Adrenal gland (tissue), 19 donors: ENCODE measurements around the gene CPNE9. TPM values are rescaled to one million over a fixed set of nuclear protein-coding genes. Genes with fewer than 3 reads are reported as not detected.

Source experiments
- DNase-seq, 7 donors: peaks; one replicate each; pipeline ENCODE4 v3.0.0-alpha.2; 2019 to 2020
- H3K27ac ChIP-seq, 5 donors: fragments of 200-600 bp; sonication (generic) in 4 of 5; 1 replicate in 3 of 5; 2 replicates in 2 of 5; pipeline versions ENCODE4 v1.5.1 to v1.8.0; 2016 to 2020; ENCODE audit warnings: mild to moderate bottlenecking in 1 of 5
- H3K27me3 ChIP-seq: fragments of 200-600 bp; 2 replicates; pipeline ENCODE4 v1.8.0; 2021
- H3K36me3 ChIP-seq, 2 donors: fragments of 200-600 bp; replicated peaks in 1 of 2; 1 replicate in 1 of 2; 2 replicates in 1 of 2; pipeline versions ENCODE4 v1.5.1 to v1.8.0; 2018 to 2022
- H3K4me1 ChIP-seq, 2 donors: fragments of 200-600 bp; replicated peaks in 1 of 2; 1 replicate in 1 of 2; 2 replicates in 1 of 2; pipeline versions ENCODE4 v1.5.1 to v1.8.0; 2018 to 2021
- H3K4me3 ChIP-seq, 4 donors: fragments of 200-600 bp; sonication (generic) in 3 of 4; one replicate each; pipeline ENCODE4 v1.5.1; 2016 to 2018
- H3K9me3 ChIP-seq, 3 donors: fragments of 200-600 bp; sonication (generic) in 1 of 3; replicated peaks in 1 of 3; 1 replicate in 2 of 3; 2 replicates in 1 of 3; pipeline versions ENCODE4 v1.5.1 to v1.8.0; 2016 to 2021
- CTCF ChIP-seq, 6 experiments: fragments of 450-650 bp in 4 of 6; fragments of 200-600 bp in 2 of 6; sonication (generic) in 1 of 6; IDR thresholded peaks; 1 replicate in 5 of 6; 2 replicates in 1 of 6; pipeline versions ENCODE4 v1.5.1 to v1.8.0; 2016 to 2021; ENCODE audit warnings: antibody characterized with exemption in 6 of 6, mild to moderate bottlenecking in 2 of 6, moderate library complexity in 1 of 6
- POLR2A ChIP-seq, 2 donors: fragments of 450-650 bp; IDR thresholded peaks; one replicate each; pipeline ENCODE4 v1.6.1; 2017; ENCODE audit warnings: antibody characterized with exemption in 2 of 2, mild to moderate bottlenecking in 2 of 2, moderate library complexity in 1 of 2
- WGBS, 4 donors: extraction: QIAGEN DNeasy Blood & Tissue Kit in 2 of 4; methylation state at CpG; one replicate each; pipeline versions ENCODE4 v1.1.5 to v1.1.7; 2013 to 2017; 5-methylcytosine and 5-hydroxymethylcytosine counted together
- intact Hi-C, 2 donors: fragments of 100-400 bp; cut with DNase I; formaldehyde crosslinking; loops; one replicate each; pipeline versions ENCODE4 v1.14.1 to v1.15.0; 2022 to 2023
- long read RNA-seq, 10 donors: library from polyadenylated mRNA in 3 of 10; unstranded in 2 of 10; stranded (forward) in 1 of 10; transcript quantifications; one replicate each; pipeline ENCODE4 v2.0.0 and lab custom pipeline, GENCODE V29; 2021 to 2026
- polyA plus RNA-seq, 3 donors: library from polyadenylated mRNA; stranded (reverse); fragments of 200-250 nt in 2 of 3; fragments of 350-450 nt in 1 of 3; fragmentation: Illumina TruSeq in 1 of 3; extraction: RNeasy Lipid Tissue Mini Kit (QIAGEN cat#74804) in 1 of 3; gene quantifications; one replicate each; pipeline ENCODE4 v1.2.3, GENCODE V29; 2013 to 2014
- total RNA-seq, 9 donors: library from RNA; depleted of rRNA in 4 of 9; stranded (reverse); fragments of >200 nt in 4 of 9; fragments of 120-200 nt in 1 of 9; fragmentation: NEBNext Ultra II Directional in 1 of 9; extraction: Animal tissue kit (Norgen Biotek cat#: 25700) in 1 of 9; gene quantifications; one replicate each; pipeline versions ENCODE4 v1.1.0 to v1.2.4, GENCODE V29; 2013 to 2023
- donor health status: healthy with polysubstance abuse.
- donor health status: Bipolar disorder and iron deficiency.
- donor health status: DM: yes; HTN: yes; CAD: no.
- donor health status: DM: no; HTN: no; CAD: no.
- donor health status: DM: no; HTN: no; CAD: no.
- donor health status: DM: yes; HTN: yes; CAD: no.

CPNE9 gene
- 1 to 10 TPM in 4 of 9 donors, under 1 TPM in 4, not detected in 1; 0.11 to 2.1 (median 1.1) TPM for total RNA-seq
- 1 to 10 TPM; 1.6 to 9.2 (median 4.0) TPM for polyA plus RNA-seq
- long read RNA-seq, donor 1, result 0 reads
- long read RNA-seq, donor 2, result 0 reads
- long read RNA-seq, donor 3, result 0 reads
- long read RNA-seq, donor 4, partial matches to known transcripts, result 0 of 1 reads
- long read RNA-seq, donor 4, other reads (novel, unspliced or antisense), result 1 of 1 reads
- long read RNA-seq, donor 5, result 0 reads
- long read RNA-seq, donor 6, result 0 reads
- long read RNA-seq, donor 7, result 0 reads
- long read RNA-seq, donor 8, result 0 reads
- long read RNA-seq, donor 9, result 0 reads
- long read RNA-seq, donor 10, result 0 reads

- TF ChIP-seq POLR2A (IDR thresholded peaks at IDR 0.05) (no peak), CTCF (IDR thresholded peaks at IDR 0.05) (no peak)
- Histone ChIP-seq H3K4me1 (peaks cover 17 to 18% of the 10 kb centered on the region in 2 donors), H3K27ac (no peak within 1 kb of the TSS), H3K4me3 (peak within 1 kb of the TSS in 2 of 4 donors; percentile 13 to 52), H3K27me3 (no peaks in the 10 kb centered on the region), H3K9me3 (no peaks in the 10 kb centered on the region), H3K36me3 (peaks cover 0 to 8% of the 10 kb centered on the region in 2 donors)
- WGBS, 4 donors, result 1 to 4% (median 3%) methylated on average over 11 to 56 of the region's 56 CpGs
- DNase-seq, result no peak
- intact Hi-C loops, result no loop called here
Measured at GRCh38 chr3:9703736-9704346, at the start of gene CPNE9. Gene CPNE9 (plus strand): TSS chr3:9703833. CDS start chr3:9703997, 164 bp downstream.

- H3K27ac ChIP-seq, result no peak overlapping the region
- no peaks in the 10 kb centered on the region for H3K27me3 ChIP-seq
- WGBS, 4 donors, result 87 to 95% (median 93%) methylated on average over 4 of the region's 4 CpGs
- no peak for TF ChIP-seq CTCF (IDR thresholded peaks at IDR 0.05)
- no peak for TF ChIP-seq POLR2A (IDR thresholded peaks at IDR 0.05)
- no peaks in the 10 kb centered on the region for H3K9me3 ChIP-seq
- DNase-seq, result no peak
- H3K4me1 ChIP-seq, result peaks cover 6 to 7% of the 10 kb centered on the region in 2 donors
- H3K36me3 ChIP-seq, result peaks cover 0 to 92% of the 10 kb centered on the region in 2 donors
- intact Hi-C loops, result no loop called here
- H3K4me3 ChIP-seq, result no peak overlapping the region
Measured at GRCh38 chr3:9659849-9660248, 43.8 kb upstream of the CPNE9 start.

- H3K4me1 ChIP-seq, result peaks cover 6 to 7% of the 10 kb centered on the region in 2 donors
- H3K36me3 ChIP-seq, result peaks cover 0 to 88% of the 10 kb centered on the region in 2 donors
- no peaks in the 10 kb centered on the region for H3K9me3 ChIP-seq
- H3K27me3 ChIP-seq, result no peaks in the 10 kb centered on the region
- TF ChIP-seq CTCF (IDR thresholded peaks at IDR 0.05) (no peak), POLR2A (IDR thresholded peaks at IDR 0.05) (no peak)
- intact Hi-C loops, result no loop called here
- no peak for DNase-seq
- H3K4me3 ChIP-seq, result no peak overlapping the region
- no peak overlapping the region for H3K27ac ChIP-seq
- WGBS, 4 donors, result 89 to 91% (median 89%) methylated on average over 6 of the region's 6 CpGs
Measured at GRCh38 chr3:9660972-9661371, 42.7 kb upstream of the CPNE9 start.

GRCh38 chr3:9664119-9664751 lies 39.4 kb upstream of the CPNE9 start:
- intact Hi-C loops, result no loop called here
- H3K36me3 ChIP-seq, result peaks cover 0 to 88% of the 10 kb centered on the region in 2 donors

More at GRCh38 chr3:9664119-9664751, 39.4 kb upstream of the CPNE9 start:
- peaks cover 0 to under 1% of the 10 kb centered on the region in 2 donors for H3K4me1 ChIP-seq
- H3K4me3 ChIP-seq, result no peak overlapping the region
- TF ChIP-seq CTCF (IDR thresholded peaks at IDR 0.05) (no peak), POLR2A (IDR thresholded peaks at IDR 0.05) (no peak)
- no peaks in the 10 kb centered on the region for H3K27me3 ChIP-seq
- no peak overlapping the region for H3K27ac ChIP-seq
- no peak for DNase-seq
- H3K9me3 ChIP-seq, result no peaks in the 10 kb centered on the region
- WGBS, 4 donors, result 95 to 100% (median 98%) methylated on average over 5 of the region's 5 CpGs
